HG02884 (cell line): ENCODE measurements around the gene TECRL.

ENCODE experiments used
- ATAC-seq: cut with Tn5 transposase; IDR thresholded peaks from one replicate; pipeline ENCODE4 v1.9.1; 2021; ENCODE audit warnings: mild to moderate bottlenecking, moderate library complexity; ENCODE audit not compliant: unreplicated experiment

The TECRL gene

GRCh38 chr4:64330143-64330542 is 79.1 kb downstream of the TECRL start:
- ATAC-seq: no peak

- no peak for ATAC-seq
Measured at GRCh38 chr4:64327237-64327636, 82.0 kb downstream of the TECRL start.

GRCh38 chr4:64326507-64326906 is 82.7 kb downstream of the TECRL start:
- no peak for ATAC-seq

- ATAC-seq: no peak
Measured at GRCh38 chr4:64306255-64306565, 103.0 kb downstream of the TECRL start.

- no peak for ATAC-seq
Measured at GRCh38 chr4:64305565-64306254, 103.5 kb downstream of the TECRL start.

GRCh38 chr4:64272432-64272831 is 136.8 kb downstream of the TECRL start:
- no peak for ATAC-seq

- no peak for ATAC-seq
Measured at GRCh38 chr4:64271601-64272081, 137.6 kb downstream of the TECRL start.

GRCh38 chr4:64266669-64267068 is 142.6 kb downstream of the TECRL start:
- no peak for ATAC-seq

GRCh38 chr4:64266263-64266662 is 143.0 kb downstream of the TECRL start:
- no peak for ATAC-seq

- ATAC-seq: no peak
Measured at GRCh38 chr4:64251781-64252180, 157.5 kb downstream of the TECRL start.

- no peak for ATAC-seq
Measured at GRCh38 chr4:64250488-64250887, 158.8 kb downstream of the TECRL start.

GRCh38 chr4:64250061-64250460 is 159.2 kb downstream of the TECRL start:
- ATAC-seq: no peak

- no peak for ATAC-seq
Measured at GRCh38 chr4:64248186-64248585, 161.1 kb downstream of the TECRL start.

- no peak for ATAC-seq
Measured at GRCh38 chr4:64230709-64231310, 178.4 kb downstream of the TECRL start.
